Activated CD4-positive, alpha-beta T cell treated with anti-CD3 and anti-CD28 coated beads, Interleukin-2, Interleukin-4, amounts not matched to agents 100 ng/mL and 50 ng/mL, durations not matched to agents 16 hours and 8 hours (primary cell): Measurements from ENCODE around the gene PYGO2.
"Not testable (repeated sequence)": the region's sequence is repeated elsewhere in the genome, so short reads cannot be mapped to it uniquely, and the experiment has no call there.

Experiments used
- DNase-seq: peaks from one replicate; pipeline ENCODE4 v3.0.0-alpha.2; 2020; ENCODE audit warnings: low spot score

PYGO2 gene

GRCh38 chr1:154908937-154909336 is 52.6 kb downstream of the PYGO2 start:
- no peak for DNase-seq

- DNase-seq = not testable (repeated sequence)
Observed at GRCh38 chr1:154908129-154908528, 53.5 kb downstream of the PYGO2 start.
